Right atrium auricular region (tissue), 2 donors: ENCODE results near the gene DLGAP1. TPM values are rescaled to one million over a fixed set of nuclear protein-coding genes. Genes with fewer than 3 reads are reported as not detected.

Experiments used
- DNase-seq: peaks from one replicate; pipeline ENCODE4 v3.0.0-alpha.2; 2019; ENCODE audit warnings: low spot score
- H3K27ac ChIP-seq, 2 donors: fragments of 200-600 bp; sonication (generic); 1 replicate in 1 of 2; 2 replicates in 1 of 2; pipeline ENCODE4 v1.5.1; 2016 to 2019
- H3K27me3 ChIP-seq, 2 donors: fragments of 200-600 bp; sonication (generic); one replicate each; pipeline versions ENCODE4 v1.5.1 to v1.6.0; 2017 to 2019
- H3K36me3 ChIP-seq: fragments of 200-600 bp; sonication (generic); one replicate; pipeline ENCODE4 v1.5.1; 2016
- H3K4me1 ChIP-seq, 2 donors: fragments of 200-600 bp; sonication (generic); one replicate each; pipeline versions ENCODE4 v1.5.1 to v1.6.0; 2017 to 2019
- H3K4me3 ChIP-seq, 2 donors: fragments of 200-600 bp; sonication (generic); 1 replicate in 1 of 2; 2 replicates in 1 of 2; pipeline ENCODE4 v1.5.1; 2017 to 2019; ENCODE audit warnings: mild to moderate bottlenecking in 1 of 2, moderate library complexity in 1 of 2
- H3K9me3 ChIP-seq, 2 donors: fragments of 200-600 bp; sonication (generic); one replicate each; pipeline ENCODE4 v1.5.1; 2019
- CTCF ChIP-seq, 2 donors: fragments of 200-600 bp; sonication (generic); IDR thresholded peaks; one replicate each; pipeline ENCODE4 v1.5.1; 2019; ENCODE audit warnings: antibody characterized with exemption in 2 of 2
- total RNA-seq, 2 donors: library from RNA; depleted of rRNA; stranded (reverse); fragments of >200 nt; gene quantifications; one replicate each; pipeline ENCODE4 v1.1.0, GENCODE V29; 2016

The DLGAP1 gene
- total RNA-seq, 2 donors from 2014 or later = 0.56 to 1.1 TPM

DNA sequence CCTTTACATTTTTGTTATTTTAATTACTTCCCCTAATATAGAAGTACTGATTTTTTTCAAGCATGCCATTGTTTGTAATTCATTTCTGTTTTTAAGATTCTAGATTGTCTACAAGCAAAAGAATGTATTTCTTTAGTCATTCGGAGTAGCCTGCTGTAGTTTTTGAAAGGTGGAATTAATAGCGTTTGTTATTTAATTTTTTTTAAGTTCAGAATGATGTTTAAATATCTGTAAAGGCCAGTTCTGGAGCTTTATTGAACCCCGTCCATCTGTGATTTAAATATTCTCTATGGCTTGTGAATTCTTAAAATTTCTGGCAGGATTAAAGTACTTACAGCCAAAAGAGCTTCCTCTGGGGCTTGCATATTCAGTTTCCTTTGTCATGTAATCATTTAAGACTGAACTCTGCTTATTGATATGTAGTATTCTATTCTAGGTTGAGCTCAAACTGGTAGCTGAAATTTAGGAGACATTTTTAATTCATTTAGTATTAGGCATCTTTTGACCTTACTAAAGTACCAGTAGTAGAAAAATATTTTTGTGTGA lies 999.9 kb downstream of the DLGAP1 start:
- DNase-seq = no peak
- Histone ChIP-seq H3K4me1 (peaks cover 0 to 48% of the 10 kb centered on the region in 2 donors), H3K4me3 (no peak overlapping the region), H3K27ac (peak overlapping the region; percentile 99), H3K27me3 (no peaks in the 10 kb centered on the region), H3K9me3 (no peaks in the 10 kb centered on the region), H3K36me3 (peaks cover 35% of the 10 kb centered on the region)
- TF ChIP-seq CTCF (IDR thresholded peaks at IDR 0.05) = peak in 1 of 2 donors; percentile 23

DNA sequence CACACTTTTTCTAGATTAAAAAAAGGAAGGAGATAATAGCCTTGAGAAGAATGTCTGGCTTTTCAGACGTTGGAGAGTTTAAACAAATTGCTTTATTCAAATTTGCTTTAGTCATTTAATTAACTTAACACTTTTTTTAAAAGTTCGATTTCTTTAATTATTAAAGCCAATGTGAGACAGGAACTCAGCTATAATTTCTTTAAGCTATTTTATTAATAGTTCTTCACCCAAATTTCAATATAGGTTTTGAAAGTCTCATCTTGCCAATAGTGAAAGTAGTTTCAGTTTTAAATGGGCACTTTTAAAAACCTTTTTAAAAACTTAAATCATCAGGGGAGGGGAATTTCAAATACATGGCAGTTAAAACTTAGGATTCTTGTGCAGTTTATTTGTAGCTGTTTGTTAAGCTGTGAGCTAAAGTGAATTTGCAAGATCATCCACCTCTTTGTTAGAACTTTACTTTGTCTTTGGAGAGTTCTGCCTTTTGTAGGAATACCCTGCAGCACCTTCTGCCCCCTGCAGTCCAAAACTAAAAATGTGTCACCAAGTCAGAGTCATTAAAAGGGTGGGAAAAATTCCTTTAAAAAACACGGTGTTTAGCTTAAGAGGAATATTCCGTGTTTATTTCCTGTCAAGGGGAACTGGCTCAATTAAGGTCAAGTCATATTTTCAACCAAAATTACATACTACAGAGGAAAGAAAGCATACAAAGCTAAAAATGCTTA lies 1000.6 kb downstream of the DLGAP1 start:
- H3K9me3 ChIP-seq = no peaks in the 10 kb centered on the region
- peaks cover 30% of the 10 kb centered on the region for H3K36me3 ChIP-seq
- no peaks in the 10 kb centered on the region for H3K27me3 ChIP-seq
- no peak for DNase-seq
- peak overlapping the region; percentile 99 for H3K27ac ChIP-seq
- H3K4me3 ChIP-seq = peak overlapping the region; percentile 92 to 93
- peaks cover 0 to 48% of the 10 kb centered on the region in 2 donors for H3K4me1 ChIP-seq
- peak; percentile 69 to 82 for TF ChIP-seq CTCF (IDR thresholded peaks at IDR 0.05)

DNA sequence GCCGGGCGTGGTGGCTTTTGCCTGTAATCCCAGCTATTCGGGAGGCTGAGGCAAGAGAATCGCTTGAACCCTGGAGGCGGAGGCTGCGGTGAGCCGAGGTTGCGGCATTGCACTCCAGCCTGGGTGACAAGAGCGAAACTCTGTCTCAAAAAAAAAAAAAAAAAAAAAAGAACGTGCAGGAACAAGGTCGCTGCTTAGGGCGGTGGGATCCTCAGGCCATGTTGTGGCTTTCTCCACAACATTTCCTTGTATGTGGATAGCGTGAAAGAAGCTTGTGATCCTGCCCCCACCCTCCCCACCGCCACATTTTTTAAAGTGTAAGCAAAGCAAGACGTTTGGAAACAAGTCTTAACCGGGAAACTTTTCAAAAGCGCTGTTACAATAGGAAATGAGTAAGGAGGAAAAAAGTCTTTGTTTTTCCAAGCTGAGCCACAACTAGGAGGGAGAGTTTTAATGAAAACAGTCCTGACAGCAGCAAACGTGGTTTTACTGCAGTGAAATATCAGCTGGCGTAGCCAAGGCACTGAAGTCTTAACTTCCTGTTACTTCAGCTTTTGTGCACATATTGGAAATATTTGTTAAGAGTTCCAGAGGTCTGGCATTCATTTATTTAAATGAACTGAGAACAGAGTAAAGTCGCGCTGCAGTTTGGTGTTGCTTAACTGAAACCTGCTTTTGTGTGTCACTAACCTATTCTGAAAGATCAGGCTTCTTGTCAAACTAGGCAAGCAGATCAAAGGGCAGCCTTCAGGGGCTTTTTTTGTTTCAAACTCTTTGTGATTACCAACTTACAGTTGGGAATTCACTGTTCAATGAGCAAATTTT lies 1001.4 kb downstream of the DLGAP1 start:
- no peak for TF ChIP-seq CTCF (IDR thresholded peaks at IDR 0.05)
- Histone ChIP-seq H3K27me3 (no peaks in the 10 kb centered on the region), H3K9me3 (no peaks in the 10 kb centered on the region), H3K4me3 (peak overlapping the region; percentile 92 to 93), H3K4me1 (peaks cover 0 to 48% of the 10 kb centered on the region in 2 donors), H3K27ac (peak overlapping the region; percentile 99), H3K36me3 (peaks cover 25% of the 10 kb centered on the region)
- peak; percentile 83 for DNase-seq

DNA sequence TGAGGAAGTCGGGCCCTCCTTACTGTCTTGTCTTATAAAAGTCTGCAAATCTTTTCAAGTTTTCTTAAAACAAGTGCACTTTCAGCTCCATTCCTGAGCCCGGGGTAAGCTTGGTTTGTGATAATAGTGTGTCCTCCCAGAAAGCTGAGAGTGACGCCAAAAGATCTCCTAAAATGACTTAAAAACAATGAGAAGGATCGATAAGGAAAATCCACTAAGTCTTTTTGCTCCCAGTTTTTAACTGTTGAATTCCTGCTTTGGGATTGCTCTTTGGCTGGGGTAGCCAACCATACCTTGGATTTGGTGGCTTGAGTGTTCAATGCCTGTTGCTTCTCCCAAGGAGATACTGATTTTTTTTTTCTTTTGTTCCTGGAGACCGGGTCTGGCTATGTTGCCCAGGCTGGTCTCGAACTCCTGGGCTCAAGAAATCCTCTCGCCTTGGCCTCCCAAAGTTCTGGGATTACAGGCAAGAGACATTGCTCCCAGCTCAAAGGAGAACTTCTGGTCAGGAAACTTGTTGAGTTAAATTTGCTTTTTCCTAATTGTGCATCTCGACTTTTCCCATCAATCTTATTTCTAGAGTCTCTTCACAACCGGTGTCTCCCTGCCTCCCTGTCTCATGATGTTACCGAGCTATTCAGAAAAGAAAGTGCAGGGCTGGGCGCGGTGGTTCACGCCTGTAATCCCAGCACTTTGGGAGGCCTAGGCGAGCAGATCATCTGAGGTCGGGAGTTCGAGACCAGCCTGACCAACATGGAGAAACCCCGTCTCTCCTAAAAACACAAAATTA lies 1002.2 kb downstream of the DLGAP1 start:
- H3K9me3 ChIP-seq = no peaks in the 10 kb centered on the region
- no peak for DNase-seq
- no peak for TF ChIP-seq CTCF (IDR thresholded peaks at IDR 0.05)
- peaks cover 0 to 48% of the 10 kb centered on the region in 2 donors for H3K4me1 ChIP-seq
- peak overlapping the region; percentile 92 to 93 for H3K4me3 ChIP-seq
- H3K27ac ChIP-seq = peak overlapping the region; percentile 99
- H3K27me3 ChIP-seq = no peaks in the 10 kb centered on the region
- peaks cover 17% of the 10 kb centered on the region for H3K36me3 ChIP-seq

- Histone ChIP-seq H3K4me1 (peaks cover 0 to 42% of the 10 kb centered on the region in 2 donors), H3K9me3 (no peaks in the 10 kb centered on the region), H3K27ac (peak overlapping the region; percentile 99), H3K4me3 (peak overlapping the region; percentile 92 to 93), H3K27me3 (no peaks in the 10 kb centered on the region), H3K36me3 (peaks cover 9% of the 10 kb centered on the region)
- no peak for TF ChIP-seq CTCF (IDR thresholded peaks at IDR 0.05)
- DNase-seq = no peak
Measured at GRCh38 chr18:3451989-3452749, 1002.9 kb downstream of the DLGAP1 start.
